Right hindlimb (tissue), 1 donor: ENCODE measurements around the gene PCDHGB7.
A peak's percentile ranks its signal among the peaks of the same experiment; 100 is the strongest.
"Not testable (repeated sequence)": the region's sequence is repeated elsewhere in the genome, so short reads cannot be mapped to it uniquely, and the experiment has no call there.

Experiments
- DNase-seq: peaks from one replicate; pipeline ENCODE4 v3.0.0-alpha.2; 2018

Gene PCDHGB7

GRCh38 chr5:141397756-141398551, 19.5 kb upstream of the PCDHGB7 start, which contains the start of gene PCDHGB5:
Gene PCDHGB5 (plus strand): TSS chr5:141397947. CDS start chr5:141398128, 181 bp downstream.
- DNase-seq = not testable (repeated sequence)

- DNase-seq = no peak
Observed at GRCh38 chr5:141398608-141399007, 18.9 kb upstream of the PCDHGB7 start.

DNA sequence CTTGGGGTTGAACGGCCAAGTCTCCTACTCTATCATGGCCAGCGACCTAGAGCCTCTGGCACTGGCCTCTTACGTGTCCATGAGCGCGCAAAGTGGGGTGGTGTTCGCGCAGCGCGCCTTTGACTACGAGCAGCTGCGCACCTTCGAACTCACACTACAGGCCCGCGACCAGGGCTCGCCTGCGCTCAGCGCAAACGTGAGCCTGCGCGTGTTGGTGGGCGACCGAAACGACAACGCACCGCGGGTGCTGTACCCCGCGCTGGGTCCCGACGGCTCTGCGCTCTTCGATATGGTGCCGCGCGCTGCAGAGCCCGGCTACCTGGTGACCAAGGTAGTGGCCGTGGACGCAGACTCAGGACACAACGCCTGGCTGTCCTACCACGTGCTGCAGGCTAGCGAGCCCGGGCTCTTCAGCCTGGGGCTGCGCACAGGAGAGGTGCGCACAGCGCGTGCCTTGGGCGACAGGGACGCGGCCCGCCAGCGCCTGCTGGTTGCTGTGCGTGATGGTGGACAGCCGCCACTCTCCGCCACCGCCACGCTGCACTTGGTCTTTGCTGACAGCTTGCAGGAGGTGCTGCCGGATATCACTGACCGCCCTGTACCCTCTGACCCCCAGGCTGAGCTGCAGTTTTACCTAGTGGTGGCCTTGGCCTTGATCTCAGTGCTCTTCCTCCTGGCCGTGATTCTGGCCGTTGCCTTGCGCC, 17.8 kb upstream of the PCDHGB7 start:
- no peak for DNase-seq

GRCh38 chr5:141402553-141403243, 14.8 kb upstream of the PCDHGB7 start, which contains the start of gene PCDHGA9:
Gene PCDHGA9 (plus strand): TSS chr5:141402778. CDS start chr5:141402953, 175 bp downstream.
- DNase-seq = peak; percentile 34

GRCh38 chr5:141403387-141403786, 14.1 kb upstream of the PCDHGB7 start:
- DNase-seq = no peak

DNA sequence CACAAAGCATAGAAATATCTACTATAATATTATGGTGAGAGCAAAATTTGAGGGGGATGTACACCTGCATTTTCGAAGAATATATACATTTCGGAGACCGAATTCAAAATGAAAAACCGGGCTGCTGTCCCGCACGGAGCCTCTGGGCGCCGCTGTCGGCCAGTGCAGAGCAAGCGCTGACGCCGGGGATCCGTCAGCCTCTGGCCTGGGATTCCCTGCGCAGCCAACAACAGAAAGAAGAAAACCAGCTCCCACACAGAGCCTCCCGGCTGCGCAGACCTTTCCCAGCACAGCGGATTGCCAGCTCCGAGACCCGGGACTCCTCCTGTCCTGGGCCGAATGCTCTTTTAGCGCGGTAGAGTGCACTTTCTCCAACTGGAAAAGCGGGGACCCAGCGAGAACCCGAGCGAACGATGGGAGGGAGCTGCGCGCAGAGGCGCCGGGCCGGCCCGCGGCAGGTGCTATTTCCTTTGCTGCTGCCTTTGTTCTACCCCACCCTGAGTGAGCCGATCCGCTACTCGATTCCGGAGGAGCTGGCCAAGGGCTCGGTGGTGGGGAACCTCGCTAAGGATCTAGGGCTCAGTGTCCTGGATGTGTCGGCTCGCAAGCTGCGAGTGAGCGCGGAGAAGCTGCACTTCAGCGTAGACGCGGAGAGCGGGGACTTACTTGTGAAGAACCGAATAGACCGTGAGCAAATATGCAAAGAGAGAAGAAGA, 9.5 kb upstream of the PCDHGB7 start, which contains the start of gene PCDHGB6:
PCDHGB6 (plus strand) TSS at position 232 of the 716 bp plus-strand sequence; CDS start at position 414, 182 bp downstream.
- peak; percentile 46 for DNase-seq

GRCh38 chr5:141409598-141410306, 7.7 kb upstream of the PCDHGB7 start:
- DNase-seq = no peak

DNA sequence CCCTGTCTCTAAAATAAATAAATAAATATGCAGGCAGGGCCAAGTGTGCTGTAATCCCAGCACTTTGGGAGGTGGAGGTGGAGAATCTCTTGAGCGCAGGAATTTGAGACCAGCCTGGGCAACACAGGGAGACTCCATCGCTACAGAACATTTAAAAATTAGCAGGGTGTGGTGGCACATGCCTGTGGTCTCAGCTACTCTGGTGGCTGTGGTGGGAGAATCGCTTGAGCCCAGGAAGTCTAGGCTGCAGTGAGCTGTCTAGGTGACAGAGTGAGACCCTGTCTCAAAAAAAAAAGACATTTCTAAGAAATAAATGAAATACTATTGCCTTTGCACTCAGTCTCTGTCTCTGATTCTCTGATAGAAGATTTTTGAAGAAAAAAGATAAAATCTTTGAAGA, 5.9 kb upstream of the PCDHGB7 start:
- no peak for DNase-seq

- DNase-seq = no peak
Observed at GRCh38 chr5:141412854-141413539, 4.5 kb upstream of the PCDHGB7 start, which contains the start of gene PCDHGA10. Gene PCDHGA10 (plus strand): TSS chr5:141412987. CDS start chr5:141413176, 189 bp downstream.

DNA sequence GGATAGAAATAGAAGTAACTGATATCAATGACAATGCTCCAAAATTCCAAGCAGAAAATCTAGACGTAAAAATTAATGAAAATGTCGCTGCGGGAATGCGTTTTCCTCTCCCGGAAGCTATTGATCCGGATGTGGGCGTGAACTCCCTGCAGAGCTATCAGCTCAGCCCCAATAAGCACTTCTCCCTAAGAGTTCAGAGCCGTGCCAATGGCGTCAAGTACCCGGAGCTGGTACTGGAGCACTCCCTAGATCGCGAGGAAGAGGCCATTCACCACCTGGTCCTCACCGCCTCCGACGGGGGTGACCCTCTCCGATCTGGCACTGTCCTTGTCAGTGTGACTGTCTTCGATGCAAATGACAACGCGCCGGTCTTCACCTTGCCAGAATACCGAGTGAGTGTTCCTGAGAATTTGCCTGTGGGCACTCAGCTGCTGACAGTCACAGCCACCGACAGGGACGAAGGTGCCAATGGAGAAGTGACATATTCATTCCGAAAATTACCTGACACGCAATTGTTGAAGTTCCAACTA, 3.9 kb upstream of the PCDHGB7 start:
- DNase-seq = no peak

GRCh38 chr5:141414548-141415274, 2.8 kb upstream of the PCDHGB7 start:
- not testable (repeated sequence) for DNase-seq

DNA sequence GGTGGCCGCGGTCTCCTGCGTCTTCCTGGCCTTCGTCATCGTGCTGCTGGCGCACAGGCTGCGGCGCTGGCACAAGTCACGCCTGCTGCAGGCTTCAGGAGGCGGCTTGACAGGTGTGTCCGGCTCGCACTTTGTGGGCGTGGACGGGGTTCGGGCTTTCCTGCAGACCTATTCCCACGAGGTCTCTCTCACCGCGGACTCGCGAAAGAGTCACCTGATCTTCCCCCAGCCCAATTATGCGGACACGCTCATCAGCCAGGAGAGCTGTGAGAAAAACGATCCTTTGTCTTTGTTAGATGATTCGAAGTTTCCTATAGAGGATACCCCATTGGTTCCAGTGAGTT, 2.2 kb upstream of the PCDHGB7 start:
- not testable (repeated sequence) for DNase-seq

DNA sequence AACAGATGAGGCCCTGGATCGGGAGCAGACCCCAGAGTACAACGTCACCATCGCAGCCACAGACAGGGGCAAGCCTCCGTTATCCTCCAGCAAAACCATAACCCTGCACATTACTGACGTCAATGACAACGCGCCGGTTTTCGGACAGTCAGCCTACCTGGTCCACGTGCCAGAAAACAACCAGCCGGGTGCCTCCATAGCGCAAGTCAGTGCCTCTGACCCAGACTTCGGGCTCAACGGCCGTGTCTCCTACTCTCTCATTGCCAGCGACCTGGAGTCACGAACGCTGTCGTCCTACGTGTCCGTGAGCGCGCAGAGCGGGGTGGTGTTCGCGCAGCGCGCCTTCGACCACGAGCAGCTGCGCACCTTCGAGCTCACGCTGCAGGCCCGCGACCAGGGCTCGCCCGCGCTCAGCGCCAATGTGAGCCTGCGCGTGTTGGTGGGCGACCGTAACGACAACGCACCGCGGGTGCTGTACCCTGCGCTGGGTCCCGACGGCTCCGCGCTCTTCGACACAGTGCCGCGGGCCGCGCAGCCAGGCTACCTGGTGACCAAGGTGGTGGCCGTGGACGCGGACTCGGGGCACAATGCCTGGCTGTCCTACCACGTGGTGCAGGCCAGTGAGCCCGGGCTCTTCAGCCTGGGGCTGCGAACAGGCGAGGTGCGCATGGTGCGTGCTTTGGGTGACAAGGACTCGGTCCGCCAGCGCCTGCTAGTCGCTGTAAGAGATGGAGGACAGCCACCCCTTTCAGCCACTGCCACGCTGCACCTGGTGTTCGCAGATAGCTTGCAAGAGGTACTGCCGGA, 1.8 kb downstream of the PCDHGB7 start:
- no peak for DNase-seq

GRCh38 chr5:141420855-141421488, 3.5 kb downstream of the PCDHGB7 start, which contains the start of gene PCDHGA11:
Gene PCDHGA11 (plus strand): TSS chr5:141421051. CDS start chr5:141421228, 177 bp downstream.
- no peak for DNase-seq

GRCh38 chr5:141421489-141421855, 4.0 kb downstream of the PCDHGB7 start:
- no peak for DNase-seq

DNA sequence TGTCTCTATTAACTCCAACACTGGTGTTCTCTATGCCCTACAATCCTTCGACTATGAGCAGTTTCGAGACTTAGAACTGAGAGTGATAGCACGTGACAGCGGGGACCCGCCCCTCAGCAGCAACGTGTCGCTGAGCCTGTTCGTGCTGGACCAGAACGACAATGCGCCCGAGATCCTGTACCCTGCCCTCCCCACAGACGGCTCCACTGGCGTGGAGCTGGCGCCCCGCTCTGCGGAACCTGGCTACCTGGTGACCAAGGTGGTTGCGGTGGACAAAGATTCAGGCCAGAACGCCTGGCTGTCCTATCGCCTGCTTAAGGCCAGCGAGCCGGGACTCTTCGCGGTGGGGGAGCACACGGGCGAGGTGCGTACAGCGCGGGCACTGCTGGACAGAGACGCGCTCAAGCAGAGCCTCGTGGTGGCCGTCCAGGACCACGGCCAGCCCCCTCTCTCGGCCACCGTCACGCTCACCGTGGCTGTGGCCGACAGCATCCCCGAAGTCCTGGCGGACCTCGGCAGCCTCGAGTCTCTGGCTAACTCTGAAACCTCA, 5.3 kb downstream of the PCDHGB7 start:
- DNase-seq = no peak

DNA sequence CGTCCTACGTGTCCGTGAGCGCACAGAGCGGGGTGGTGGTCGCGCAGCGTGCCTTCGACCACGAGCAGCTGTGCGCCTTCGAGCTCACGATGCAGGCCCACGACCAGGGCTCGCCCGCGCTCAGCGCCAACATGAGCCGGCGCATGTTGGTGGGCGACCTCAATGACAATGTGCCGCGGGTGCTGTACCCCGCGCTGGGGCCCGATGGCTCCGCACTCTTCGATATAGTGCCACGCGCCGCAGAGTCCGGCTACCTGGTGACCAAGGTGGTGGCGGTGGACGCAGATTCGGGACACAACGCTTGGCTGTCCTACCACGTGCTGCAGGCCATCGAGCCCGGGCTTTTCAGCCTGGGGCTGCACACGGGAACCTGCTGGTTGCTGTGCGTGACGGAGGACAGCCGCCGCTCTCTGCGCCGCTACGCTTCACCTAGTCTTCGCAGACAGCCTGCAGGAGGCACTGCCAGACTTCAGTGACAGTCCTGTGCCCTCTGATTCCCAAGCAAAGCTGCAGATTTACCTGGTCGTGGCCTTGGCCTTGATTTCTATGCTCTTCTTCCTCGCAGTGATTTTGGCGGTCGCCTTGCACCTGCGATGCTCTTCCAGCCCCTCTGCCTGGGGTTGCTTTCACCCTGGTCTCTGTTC, 10.4 kb downstream of the PCDHGB7 start:
- no peak for DNase-seq
